HG03558 (cell line): ENCODE results near the gene CHRNG.
A peak's percentile ranks its signal among the peaks of the same experiment; 100 is the strongest.
"Not testable (repeated sequence)": the region's sequence is repeated elsewhere in the genome, so short reads cannot be mapped to it uniquely, and the experiment has no call there.

ENCODE experiments used
- ATAC-seq: cut with Tn5 transposase; IDR thresholded peaks from one replicate; pipeline ENCODE4 v1.9.1; 2021; ENCODE audit warnings: moderate number of reproducible peaks; ENCODE audit not compliant: unreplicated experiment; ENCODE audit errors: extremely low read depth

CHRNG gene

GRCh38 chr2:232542715-232543467, 3.4 kb downstream of the CHRNG start:
- no peak for ATAC-seq

DNA sequence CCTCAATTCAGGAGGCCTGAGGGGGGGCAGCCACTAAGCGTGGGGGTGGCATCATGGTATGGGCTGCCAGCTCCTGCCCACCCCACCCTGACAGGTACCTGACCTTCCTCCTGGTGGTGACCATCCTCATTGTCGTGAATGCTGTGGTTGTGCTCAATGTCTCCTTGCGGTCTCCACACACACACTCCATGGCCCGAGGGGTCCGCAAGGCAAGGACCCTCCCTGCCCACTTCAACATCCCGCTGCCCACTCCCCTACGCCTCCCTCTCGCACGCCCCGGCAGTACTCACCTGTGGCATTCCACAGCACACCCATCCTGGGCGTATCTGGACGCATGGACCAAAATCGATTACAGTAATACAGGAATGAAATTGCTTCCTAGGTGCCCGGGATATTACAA, 4.0 kb downstream of the CHRNG start:
- no peak for ATAC-seq

DNA sequence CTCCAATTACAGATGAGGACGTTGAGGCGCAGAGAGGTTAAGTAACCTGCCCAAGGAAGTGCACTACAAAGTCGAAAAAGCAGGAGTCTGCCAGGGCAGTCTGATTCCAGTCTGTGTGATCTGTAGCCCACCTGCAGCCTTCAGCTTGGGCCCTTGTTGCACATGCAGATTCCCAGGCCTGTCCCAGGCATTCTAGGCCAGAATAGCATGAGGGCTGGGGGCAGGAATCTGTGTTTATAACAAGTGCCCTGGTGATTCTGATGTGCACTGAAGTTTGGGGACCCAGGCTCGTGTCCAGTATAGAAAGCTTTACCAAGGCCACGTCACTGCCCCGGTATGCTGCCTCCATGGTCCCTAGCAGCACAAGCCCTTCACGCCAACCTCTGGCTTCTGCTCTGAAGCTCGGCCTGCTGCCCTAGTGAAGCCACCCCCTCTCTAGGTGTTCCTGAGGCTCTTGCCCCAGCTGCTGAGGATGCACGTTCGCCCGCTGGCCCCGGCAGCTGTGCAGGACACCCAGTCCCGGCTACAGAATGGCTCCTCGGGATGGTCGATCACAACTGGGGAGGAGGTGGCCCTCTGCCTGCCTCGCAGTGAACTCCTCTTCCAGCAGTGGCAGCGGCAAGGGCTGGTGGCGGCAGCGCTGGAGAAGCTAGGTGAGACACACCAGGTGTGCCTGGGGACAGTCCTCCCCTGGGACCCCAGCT, 4.6 kb downstream of the CHRNG start:
- ATAC-seq, result no peak

DNA sequence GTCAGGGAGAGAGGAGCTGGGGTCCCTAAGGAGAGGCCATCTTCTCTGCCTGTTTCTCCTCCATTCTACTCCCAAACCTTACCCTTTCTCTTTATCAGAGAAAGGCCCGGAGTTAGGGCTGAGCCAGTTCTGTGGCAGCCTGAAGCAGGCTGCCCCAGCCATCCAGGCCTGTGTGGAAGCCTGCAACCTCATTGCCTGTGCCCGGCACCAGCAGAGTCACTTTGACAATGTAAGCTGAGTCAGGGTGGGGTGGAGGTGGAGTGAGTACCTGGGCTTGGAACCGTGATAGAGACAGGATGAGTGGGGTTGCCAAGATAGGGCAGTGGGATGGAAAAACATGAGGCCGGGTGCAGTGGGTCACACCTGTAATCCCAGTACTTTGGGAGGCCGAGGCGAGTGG, 5.2 kb downstream of the CHRNG start:
- no peak for ATAC-seq

- no peak for ATAC-seq
Observed at GRCh38 chr2:232545511-232546375, 6.3 kb downstream of the CHRNG start.

GRCh38 chr2:232547991-232548390, 8.5 kb downstream of the CHRNG start:
- no peak for ATAC-seq

- ATAC-seq, result no peak
Observed at GRCh38 chr2:232549655-232550353, 10.3 kb downstream of the CHRNG start.

GRCh38 chr2:232550354-232551249, 11.1 kb downstream of the CHRNG start, which contains the start of the genes EIF4E2 and TIGD1:
TSS of gene EIF4E2 (plus strand) at chr2:232550689. CDS start at chr2:232550725, 36 bp downstream.
TSS of gene TIGD1 (minus strand) at chr2:232550557. CDS start at chr2:232549882, 675 bp downstream.
- peak; percentile 91 for ATAC-seq

- ATAC-seq, result no peak
Observed at GRCh38 chr2:232551250-232551638, 11.8 kb downstream of the CHRNG start.

DNA sequence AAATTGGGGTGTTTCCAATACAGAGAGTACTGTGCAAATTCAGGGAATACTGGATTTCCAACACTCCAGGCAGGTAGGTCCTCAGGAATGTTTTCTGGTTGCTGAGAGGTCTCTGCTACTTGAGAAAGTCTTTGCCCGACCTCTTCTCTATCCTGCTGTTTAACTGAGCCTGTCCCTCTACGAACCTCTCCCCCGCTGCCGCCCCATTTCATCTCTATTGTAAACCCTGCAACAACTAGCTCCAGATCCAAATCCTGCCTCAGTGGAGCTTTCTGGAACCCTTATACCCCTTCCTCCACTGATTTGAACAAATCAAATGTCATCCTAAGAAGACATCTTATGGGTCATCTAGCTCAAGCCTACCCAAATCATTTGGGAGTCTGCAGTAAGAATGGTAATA, 12.3 kb downstream of the CHRNG start:
- no peak for ATAC-seq

GRCh38 chr2:232556426-232556825, 16.9 kb downstream of the CHRNG start:
- ATAC-seq, result no peak

DNA sequence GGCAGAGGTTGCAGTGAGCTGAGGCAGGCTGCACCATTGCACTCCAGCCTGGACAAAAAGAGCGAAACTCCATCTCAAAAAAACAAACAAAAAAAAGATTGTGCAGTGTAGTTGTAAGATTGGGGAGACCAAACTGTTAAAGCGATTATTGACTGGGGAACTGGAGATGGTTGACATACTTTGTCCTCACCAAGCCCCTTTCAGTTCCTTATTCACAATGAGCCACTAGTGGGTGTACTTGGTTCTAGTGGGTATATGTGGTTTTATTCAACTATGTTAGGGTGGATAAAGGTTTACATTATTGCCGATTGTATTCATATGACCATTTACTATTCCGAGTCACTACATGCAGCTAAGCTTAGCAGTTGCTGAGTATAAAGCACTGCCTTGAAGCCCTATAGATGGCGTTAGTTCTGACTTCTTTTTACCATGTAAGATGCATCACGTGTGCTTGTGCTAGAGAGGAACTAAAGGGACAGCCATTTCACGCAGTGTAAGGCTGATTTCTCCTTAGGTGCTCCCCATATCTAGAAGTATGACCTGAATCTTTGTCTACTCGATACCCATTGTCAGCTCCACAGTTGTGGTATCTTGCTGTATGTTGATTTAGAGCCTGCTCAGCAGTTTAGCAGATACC, 23.1 kb downstream of the CHRNG start:
- ATAC-seq, result no peak

- ATAC-seq, result no peak
Observed at GRCh38 chr2:232563580-232563979, 24.1 kb downstream of the CHRNG start.

DNA sequence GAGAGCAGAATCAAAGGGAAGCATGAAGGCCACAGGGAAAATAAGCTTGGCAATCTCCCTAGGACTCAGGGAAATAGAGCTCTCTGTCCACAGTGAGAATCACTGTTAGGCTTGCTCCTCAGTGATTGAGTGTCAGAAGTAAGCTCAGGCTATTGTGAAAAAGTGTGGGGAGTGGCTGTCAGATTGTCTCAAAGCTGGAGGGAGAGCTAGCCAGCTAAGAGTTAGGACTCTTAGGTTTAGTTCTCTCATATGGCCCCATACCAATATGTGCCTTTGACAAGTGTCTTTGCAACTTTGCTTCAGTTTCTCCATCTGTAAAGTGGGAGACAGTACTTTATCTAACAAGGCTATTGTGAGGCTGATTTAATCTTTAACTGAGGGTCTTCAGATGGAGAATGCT, 28.2 kb downstream of the CHRNG start:
- no peak for ATAC-seq

GRCh38 chr2:232568161-232568560, 28.7 kb downstream of the CHRNG start:
- no peak for ATAC-seq

DNA sequence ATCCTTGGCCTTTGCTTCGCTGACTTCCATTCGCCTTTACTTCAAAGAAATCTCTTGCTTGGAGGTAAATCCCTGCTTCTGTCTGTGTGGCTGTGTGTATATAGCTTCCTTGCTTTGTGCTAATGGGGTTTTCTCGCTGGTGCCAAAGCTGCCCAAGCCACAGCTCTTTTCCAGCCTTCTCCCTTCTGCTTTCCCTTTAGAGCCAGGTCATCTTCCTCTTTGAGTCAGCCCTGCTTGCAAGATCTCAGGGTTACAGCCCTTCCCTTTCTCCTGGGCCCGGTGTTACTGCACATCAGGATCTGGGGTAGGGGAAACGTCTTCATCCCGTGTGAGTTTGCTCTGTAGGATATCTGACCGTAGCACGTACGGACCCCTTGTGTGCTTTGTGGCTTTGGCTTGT, 30.0 kb downstream of the CHRNG start:
- ATAC-seq, result no peak

DNA sequence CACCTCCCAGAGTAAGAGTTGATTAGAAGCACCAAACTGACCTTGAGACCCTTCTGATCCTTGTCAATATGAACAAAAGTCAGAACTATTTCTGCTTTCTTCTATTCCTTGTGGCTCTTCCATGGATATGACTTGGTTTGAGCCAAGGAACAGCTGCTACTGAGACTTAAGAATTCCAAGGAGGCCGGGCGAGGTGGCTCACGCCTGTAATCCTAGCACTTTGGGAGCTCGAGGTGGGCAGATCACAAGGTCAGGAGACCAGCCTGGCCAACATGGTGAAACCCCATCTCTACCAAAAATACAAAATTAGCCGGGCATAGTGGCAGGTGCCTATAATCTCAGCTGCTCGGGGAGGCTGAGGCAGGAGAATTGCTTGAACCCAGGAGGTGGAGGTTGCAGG, 31.0 kb downstream of the CHRNG start:
- ATAC-seq, result not testable (repeated sequence)

GRCh38 chr2:232571026-232571474, 31.6 kb downstream of the CHRNG start:
- ATAC-seq, result no peak

- ATAC-seq, result no peak
Observed at GRCh38 chr2:232573042-232573441, 33.5 kb downstream of the CHRNG start.
